HG03575 (cell line): ENCODE data around the gene WFDC13.

ENCODE experiments used
- ATAC-seq: cut with Tn5 transposase; IDR thresholded peaks from one replicate; pipeline ENCODE4 v1.9.1; 2021; ENCODE audit not compliant: unreplicated experiment, insufficient number of reproducible peaks, low FRiP score; ENCODE audit errors: extremely low read depth

Gene WFDC13

DNA sequence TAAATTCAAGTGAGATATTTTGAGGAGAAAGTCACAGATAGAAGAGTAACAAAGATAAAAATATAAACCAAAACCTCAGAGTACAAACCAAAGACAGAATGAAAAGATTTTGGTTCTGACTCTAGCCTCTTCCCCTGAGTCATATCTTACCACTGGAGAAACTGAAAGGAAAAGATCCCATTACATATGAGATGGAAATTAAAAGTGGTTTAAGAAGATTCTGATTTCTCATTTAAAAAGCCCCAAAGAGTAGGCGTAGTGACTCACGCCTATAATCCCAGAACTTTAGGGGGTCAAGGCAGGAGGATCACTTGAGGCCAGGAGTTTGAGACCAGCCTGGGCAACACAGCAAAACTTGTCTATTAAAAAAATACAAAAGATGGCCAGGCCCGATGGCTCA lies 50.9 kb downstream of the WFDC13 start:
- no peak for ATAC-seq

DNA sequence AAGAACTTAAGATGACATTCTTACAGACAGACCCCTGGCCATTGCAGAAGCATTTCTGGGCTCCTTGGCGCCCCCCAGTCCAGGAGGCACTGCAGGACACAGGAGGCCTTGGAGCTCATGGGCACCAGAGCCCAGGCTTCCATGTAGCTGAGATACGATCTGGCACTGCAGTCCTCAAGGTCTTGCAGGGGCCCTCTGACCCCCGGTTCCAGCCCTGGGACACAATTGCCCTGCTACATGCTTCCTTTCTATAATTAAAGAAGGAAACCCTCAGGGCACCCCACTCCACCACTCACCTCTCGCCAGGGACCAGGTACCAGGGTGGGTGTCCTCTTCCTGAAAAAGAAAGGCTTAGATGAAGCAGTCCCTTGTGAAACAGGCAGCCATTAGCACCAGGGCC lies 56.3 kb downstream of the WFDC13 start:
- ATAC-seq = no peak
